IMR-90 (cell line): ENCODE measurements around the gene CENPV. TPM values are rescaled to one million over a fixed set of nuclear protein-coding genes. Genes with fewer than 3 reads are reported as not detected.

Source experiments
- ATAC-seq: fragments of 200-7000 bp; cut with Tn5 transposase; 2 replicates; pipeline ENCODE4 v1.9.1; 2020; ENCODE audit warnings: low read depth, mild to moderate bottlenecking, moderate library complexity
- BruUV-seq: library from RNA; stranded (reverse); fragments of 400-500 nt; replicated peaks from 2 replicates; lab custom pipeline; 2021; lab: Mats Ljungman, UMichigan
- CTCF ChIA-PET: fragments of 300-600 bp; formaldehyde crosslinking; extraction: SDS; loops from one replicate; lab custom pipeline; 2021; ENCODE audit warnings: antibody characterized with exemption; lab: Yijun Ruan, JAX
- POLR2A ChIA-PET: fragments of 300-600 bp; sonication (Branson Sonifier 250); formaldehyde crosslinking; loops from one replicate; lab custom pipeline; 2022; ENCODE audit warnings: antibody characterized with exemption; ENCODE audit not compliant: unreplicated experiment; lab: Charles Lee
- DNase-seq: peaks from one replicate; pipeline ENCODE4 v3.0.0; 2013
- H2AFZ ChIP-seq: replicated peaks from 2 replicates; pipeline ENCODE3; 2013; ENCODE audit warnings: low read length, mild to moderate bottlenecking; ENCODE audit not compliant: poor library complexity
- H2AK5ac ChIP-seq: 2 replicates; pipeline ENCODE4 v1.6.1; 2013; ENCODE audit warnings: low read depth, low read length, inconsistent platforms
- H2AK9ac ChIP-seq: replicated peaks from 2 replicates; pipeline ENCODE3; 2013; ENCODE audit warnings: mild to moderate bottlenecking, low read depth, low read length, moderate library complexity; ENCODE audit not compliant: poor library complexity
- H2BK120ac ChIP-seq: 2 replicates; pipeline ENCODE4 v1.6.1; 2013; ENCODE audit warnings: low read depth, low read length, inconsistent platforms
- H2BK15ac ChIP-seq: 3 replicates; pipeline ENCODE4 v1.6.1; 2013; ENCODE audit warnings: low read depth, low read length, inconsistent platforms
- H2BK20ac ChIP-seq: 2 replicates; pipeline ENCODE4 v1.6.1; 2013; ENCODE audit warnings: low read depth, mild to moderate bottlenecking, inconsistent platforms, low read length, moderate library complexity
- H2BK5ac ChIP-seq: 2 replicates; pipeline ENCODE4 v1.6.1; 2013; ENCODE audit warnings: mild to moderate bottlenecking, low read depth, low read length, inconsistent platforms; ENCODE audit not compliant: poor library complexity, severe bottlenecking
- H3K14ac ChIP-seq: replicated peaks from 2 replicates; pipeline ENCODE4 v1.6.1; 2013; ENCODE audit warnings: low read depth, low read length, inconsistent platforms
- H3K18ac ChIP-seq: 2 replicates; pipeline ENCODE4 v1.6.1; 2013; ENCODE audit warnings: low read depth, low read length, control low read depth
- H3K23ac ChIP-seq: 2 replicates; pipeline ENCODE4 v1.6.1; 2013; ENCODE audit warnings: low read depth, low read length, inconsistent platforms
- H3K27ac ChIP-seq: 2 replicates; pipeline ENCODE4 v1.5.1; 2013; ENCODE audit warnings: mild to moderate bottlenecking, control low read depth, low read length; ENCODE audit not compliant: insufficient read depth
- H3K27me3 ChIP-seq: 2 replicates; pipeline ENCODE4 v1.6.1; 2013; ENCODE audit warnings: low read length; ENCODE audit not compliant: control insufficient read depth, insufficient read depth
- H3K36me3 ChIP-seq: 2 replicates; pipeline ENCODE4 v1.6.1; 2013; ENCODE audit warnings: low read length, mixed read lengths; ENCODE audit not compliant: control insufficient read depth, insufficient read depth
- H3K4ac ChIP-seq: 2 replicates; pipeline ENCODE4 v1.6.1; 2013; ENCODE audit warnings: low read depth, low read length, inconsistent platforms
- H3K4me1 ChIP-seq: 2 replicates; pipeline ENCODE4 v1.6.1; 2013; ENCODE audit warnings: low read length, mixed read lengths; ENCODE audit not compliant: control insufficient read depth, insufficient read depth
- H3K4me2 ChIP-seq: 2 replicates; pipeline ENCODE4 v1.6.1; 2013; ENCODE audit warnings: low read depth, mild to moderate bottlenecking, control low read depth, low read length, moderate library complexity
- H3K4me3 ChIP-seq: 2 replicates; pipeline ENCODE4 v1.5.1; 2013; ENCODE audit warnings: low read depth, mild to moderate bottlenecking, control low read depth, low read length, moderate library complexity; ENCODE audit not compliant: insufficient read depth
- H3K56ac ChIP-seq: 2 replicates; pipeline ENCODE4 v1.6.1; 2013; ENCODE audit warnings: low read length, inconsistent platforms; ENCODE audit not compliant: insufficient read depth; ENCODE audit errors: extremely low read depth
- H3K79me1 ChIP-seq, 2 experiments: 2 replicates each; pipeline ENCODE4 v1.6.1; 2013; ENCODE audit warnings: low read length in 2 of 2, inconsistent platforms in 1 of 2, low read depth in 1 of 2
- H3K9ac ChIP-seq: 2 replicates; pipeline ENCODE4 v1.6.1; 2013; ENCODE audit warnings: low read depth, low read length, control low read depth
- H3K9me1 ChIP-seq: 2 replicates; pipeline ENCODE4 v1.6.1; 2013; ENCODE audit warnings: low read length, inconsistent platforms; ENCODE audit not compliant: insufficient read depth
- H3K9me3 ChIP-seq: 2 replicates; pipeline ENCODE4 v1.6.1; 2013; ENCODE audit warnings: low read length; ENCODE audit not compliant: control insufficient read depth, insufficient read depth
- H4K20me1 ChIP-seq: 2 replicates; pipeline ENCODE4 v1.6.1; 2013; ENCODE audit warnings: low read length, inconsistent platforms; ENCODE audit not compliant: insufficient read depth
- H4K5ac ChIP-seq: 2 replicates; pipeline ENCODE4 v1.6.1; 2013; ENCODE audit warnings: mild to moderate bottlenecking, low read depth, low read length, control low read depth
- H4K8ac ChIP-seq, 2 experiments: 2 replicates each; pipeline ENCODE4 v1.6.1; 2013; ENCODE audit warnings: low read depth in 2 of 2, low read length in 2 of 2, control low read depth in 1 of 2, inconsistent platforms in 1 of 2
- H4K91ac ChIP-seq: 2 replicates; pipeline ENCODE4 v1.6.1; 2013; ENCODE audit warnings: low read depth, low read length, inconsistent platforms; ENCODE audit not compliant: insufficient read depth
- BHLHE40 ChIP-seq: fragments of 150-350 bp; IDR thresholded peaks from 2 replicates; pipeline ENCODE4 v1.6.1; 2016; ENCODE audit warnings: mild to moderate bottlenecking, low read depth, low read length
- CEBPB ChIP-seq: IDR thresholded peaks from 2 replicates; pipeline ENCODE4 v1.6.1; 2012; ENCODE audit warnings: low read depth, low read length, improper control_type of control experiment
- CHD1 ChIP-seq: IDR thresholded peaks from 2 replicates; pipeline ENCODE4 v1.6.1; 2012; ENCODE audit warnings: low read depth, low read length, improper control_type of control experiment
- CTCF ChIP-seq: conservative IDR thresholded peaks from 2 replicates; pipeline ENCODE4 v1.5.1; 2012; ENCODE audit warnings: mild to moderate bottlenecking, low read depth, low read length, improper control_type of control experiment
- ELK1 ChIP-seq: fragments of 150-350 bp; IDR thresholded peaks from 2 replicates; pipeline ENCODE4 v1.6.1; 2016; ENCODE audit warnings: low read depth, mild to moderate bottlenecking, low read length, moderate library complexity, borderline replicate concordance
- FOS ChIP-seq: fragments of 150-350 bp; IDR thresholded peaks from 2 replicates; pipeline ENCODE4 v1.6.1; 2016; ENCODE audit warnings: low read depth, low read length
- MAFK ChIP-seq: IDR thresholded peaks from 2 replicates; pipeline ENCODE4 v1.6.1; 2012; ENCODE audit warnings: low read depth, low read length, improper control_type of control experiment
- MAZ ChIP-seq: IDR thresholded peaks from 2 replicates; pipeline ENCODE4 v1.6.1; 2012; ENCODE audit warnings: low read depth, mild to moderate bottlenecking, low read length, improper control_type of control experiment, moderate library complexity, borderline replicate concordance
- MXI1 ChIP-seq: IDR thresholded peaks from 2 replicates; pipeline ENCODE4 v1.6.1; 2012; ENCODE audit warnings: low read depth, mild to moderate bottlenecking, low read length, moderate library complexity, borderline replicate concordance
- NFE2L2 ChIP-seq: fragments of 150-350 bp; IDR thresholded peaks from 2 replicates; pipeline ENCODE4 v1.6.1; 2016; ENCODE audit warnings: low read depth, mild to moderate bottlenecking, low read length
- POLR2A ChIP-seq: IDR thresholded peaks from 2 replicates; pipeline ENCODE4 v1.6.1; 2012; ENCODE audit warnings: mild to moderate bottlenecking, low read depth, low read length
- RAD21 ChIP-seq: IDR thresholded peaks from 2 replicates; pipeline ENCODE4 v1.6.1; 2012; ENCODE audit warnings: low read length, improper control_type of control experiment
- RCOR1 ChIP-seq: IDR thresholded peaks from 2 replicates; pipeline ENCODE4 v1.6.1; 2012; ENCODE audit warnings: mild to moderate bottlenecking, low read length, improper control_type of control experiment; ENCODE audit not compliant: insufficient replicate concordance
- RFX5 ChIP-seq: IDR thresholded peaks from 2 replicates; pipeline ENCODE4 v1.8.0; 2012; ENCODE audit warnings: low read depth, mild to moderate bottlenecking, low read length, moderate library complexity
- SMC3 ChIP-seq: fragments of 150-350 bp; IDR thresholded peaks from 2 replicates; pipeline ENCODE4 v1.6.1; 2016; ENCODE audit warnings: low read depth, mild to moderate bottlenecking, antibody characterized with exemption, low read length, moderate library complexity
- USF2 ChIP-seq: fragments of 150-350 bp; IDR thresholded peaks from 2 replicates; pipeline ENCODE4 v1.6.1; 2017; ENCODE audit warnings: mild to moderate bottlenecking, antibody characterized with exemption, low read length, low read depth
- WGBS, 2 experiments: methylation state at CpG; one replicate each; pipeline versions ENCODE4 v1.1.5 to v1.1.7; 2013; ENCODE audit warnings: missing lambda C conversion rate in 2 of 2; ENCODE audit not compliant: insufficient read length in 1 of 2; ENCODE audit errors: extremely low coverage in 2 of 2; 5-methylcytosine and 5-hydroxymethylcytosine counted together
- dilution Hi-C: fragments of 300-500 bp; cut with HindIII; formaldehyde crosslinking; loops from one replicate; pipeline ENCODE4 v1.14.3; 2018; ENCODE audit warnings: low sequenced_read_pairs; ENCODE audit not compliant: unreplicated experiment
- in situ Hi-C: fragments of 300-500 bp; cut with MboI; formaldehyde crosslinking; loops from 3 replicates; pipeline ENCODE4 v1.14.3; 2019; ENCODE audit warnings: low sequenced_read_pairs, inconsistent platforms, mixed read lengths
- intact Hi-C: fragments of 100-400 bp; cut with micrococcal nuclease; formaldehyde crosslinking; loops from 2 replicates; pipeline ENCODE4 v1.10.0; 2022
- polyA plus RNA-seq, 3 experiments: library from polyadenylated mRNA; depleted of rRNA; stranded (reverse); fragments of >200 nt; gene quantifications; 2 replicates each; pipeline ENCODE4 v1.2.3, GENCODE V29; 2012; ENCODE audit warnings: low replicate concordance in 1 of 3
- total RNA-seq: library from RNA; depleted of rRNA; stranded (reverse); fragments of >200 nt; gene quantifications from 2 replicates; pipeline ENCODE4 v1.2.3, GENCODE V29; 2012

The CENPV gene
- total and polyA plus RNA-seq, 2 of the 4 experiments (the other 2 are of a cell fraction), result 35.3 to 49.8 TPM

- ChIA-PET POLR2A (no interaction called here), CTCF (no interaction called here)
- DNase-seq (no peak), ATAC-seq (no peak)
- H2BK5ac ChIP-seq, result no peak overlapping the region
- H3K79me1 ChIP-seq, result no peaks in the 10 kb centered on the region
- H3K56ac ChIP-seq, result no peak overlapping the region
- H2AFZ ChIP-seq, result peak overlapping the region; percentile 63
- H4K5ac ChIP-seq, result no peak overlapping the region
- H3K9ac ChIP-seq, result no peak overlapping the region
- in situ Hi-C loops (no loop called here), dilution Hi-C loops (no loop called here), intact Hi-C loops (no loop called here)
- H3K9me1 ChIP-seq, result no peaks in the 10 kb centered on the region
- no peak overlapping the region for H3K14ac ChIP-seq
- H3K27me3 ChIP-seq, result no peaks in the 10 kb centered on the region
- H3K18ac ChIP-seq, result no peak overlapping the region
- H3K27ac ChIP-seq, result no peak overlapping the region
- BruUV-seq, result no TSS peak
- TF ChIP-seq USF2 (no peak), NFE2L2 (no peak), BHLHE40 (no peak), MAFK (no peak), SMC3 (no peak), RCOR1 (no peak), CEBPB (no peak), RAD21 (no peak), POLR2A (no peak), FOS (no peak), ELK1 (no peak), MAZ (no peak), RFX5 (no peak), MXI1 (no peak), CTCF (no peak), CHD1 (no peak)
- H4K8ac ChIP-seq, result no peak overlapping the region
- no peak overlapping the region for H2AK5ac ChIP-seq
- H2BK15ac ChIP-seq, result no peak overlapping the region
- H2AK9ac ChIP-seq, result no peak overlapping the region
- no peaks in the 10 kb centered on the region for H3K36me3 ChIP-seq
- H3K4me2 ChIP-seq, result no peak overlapping the region
- no peak overlapping the region for H2BK20ac ChIP-seq
- no peak overlapping the region for H4K91ac ChIP-seq
- no peaks in the 10 kb centered on the region for H3K9me3 ChIP-seq
- H3K4ac ChIP-seq, result no peak overlapping the region
- no peak overlapping the region for H2BK120ac ChIP-seq
- WGBS, 2 experiments, result 85% methylated on average over 2 of the region's 13 CpGs; no CpG with 5 or more reads in 1 of the 2 experiments
- H3K4me3 ChIP-seq, result no peak overlapping the region
- no peak overlapping the region for H3K23ac ChIP-seq
- no peaks in the 10 kb centered on the region for H3K4me1 ChIP-seq
- no peaks in the 10 kb centered on the region for H4K20me1 ChIP-seq
Measured at GRCh38 chr17:16391451-16391850, 38.2 kb upstream of the CENPV start.
